Measurements from ENCODE around the gene CEP70.

DNA sequence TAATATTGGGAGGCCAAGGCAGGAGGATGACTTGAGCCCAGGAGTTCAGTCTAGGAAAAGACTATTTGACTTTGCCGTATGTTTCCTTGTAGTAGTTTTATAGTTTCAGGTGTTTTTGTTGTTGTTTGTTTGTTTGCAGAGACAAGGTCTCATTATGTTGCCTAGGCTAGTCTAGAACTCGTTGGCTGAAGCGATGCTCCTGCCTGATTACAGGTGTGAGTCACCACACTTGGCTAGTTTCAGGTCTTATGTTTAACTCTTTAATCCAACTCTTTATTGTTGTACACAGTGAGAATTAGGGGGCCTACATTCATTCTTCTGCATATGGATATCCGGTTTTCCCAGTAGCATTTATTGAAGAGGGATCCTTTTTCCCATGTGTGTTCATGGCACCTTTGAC, 46.5 kb upstream of the CEP70 start:
- TF ChIP-seq, protein P1, sequence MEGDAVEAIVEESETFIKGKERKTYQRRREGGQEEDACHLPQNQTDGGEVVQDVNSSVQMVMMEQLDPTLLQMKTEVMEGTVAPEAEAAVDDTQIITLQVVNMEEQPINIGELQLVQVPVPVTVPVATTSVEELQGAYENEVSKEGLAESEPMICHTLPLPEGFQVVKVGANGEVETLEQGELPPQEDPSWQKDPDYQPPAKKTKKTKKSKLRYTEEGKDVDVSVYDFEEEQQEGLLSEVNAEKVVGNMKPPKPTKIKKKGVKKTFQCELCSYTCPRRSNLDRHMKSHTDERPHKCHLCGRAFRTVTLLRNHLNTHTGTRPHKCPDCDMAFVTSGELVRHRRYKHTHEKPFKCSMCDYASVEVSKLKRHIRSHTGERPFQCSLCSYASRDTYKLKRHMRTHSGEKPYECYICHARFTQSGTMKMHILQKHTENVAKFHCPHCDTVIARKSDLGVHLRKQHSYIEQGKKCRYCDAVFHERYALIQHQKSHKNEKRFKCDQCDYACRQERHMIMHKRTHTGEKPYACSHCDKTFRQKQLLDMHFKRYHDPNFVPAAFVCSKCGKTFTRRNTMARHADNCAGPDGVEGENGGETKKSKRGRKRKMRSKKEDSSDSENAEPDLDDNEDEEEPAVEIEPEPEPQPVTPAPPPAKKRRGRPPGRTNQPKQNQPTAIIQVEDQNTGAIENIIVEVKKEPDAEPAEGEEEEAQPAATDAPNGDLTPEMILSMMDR (IDR thresholded peaks at IDR 0.05): no peak
- no peak for TF ChIP-seq POLR2A (IDR thresholded peaks at IDR 0.05)

All from thyroid gland (tissue), 4 donors.